Tibial nerve (tissue), 4 donors: ENCODE data around the gene PLK4. TPM values are rescaled to one million over a fixed set of nuclear protein-coding genes. Genes with fewer than 3 reads are reported as not detected.

Experiments used
- DNase-seq, 2 donors: peaks; one replicate each; pipeline ENCODE4 v3.0.0-alpha.2; 2019; ENCODE audit warnings: low spot score in 2 of 2
- H3K27ac ChIP-seq, 4 donors: fragments of 200-600 bp; sonication (generic) in 3 of 4; one replicate each; pipeline ENCODE4 v1.5.1; 2017 to 2019; ENCODE audit warnings: mild to moderate bottlenecking in 1 of 4
- H3K27me3 ChIP-seq, 2 donors: fragments of 200-600 bp; sonication (generic) in 1 of 2; one replicate each; pipeline versions ENCODE4 v1.5.1 to v1.6.0; 2017 to 2019
- H3K36me3 ChIP-seq, 3 donors: fragments of 200-600 bp; sonication (generic); one replicate each; pipeline ENCODE4 v1.5.1; 2018 to 2019
- H3K4me1 ChIP-seq, 4 donors: fragments of 200-600 bp; sonication (generic) in 3 of 4; one replicate each; pipeline ENCODE4 v1.5.1; 2017 to 2019
- H3K4me3 ChIP-seq, 4 donors: fragments of 200-600 bp; sonication (generic) in 3 of 4; one replicate each; pipeline ENCODE4 v1.5.1; 2017 to 2019; ENCODE audit warnings: mild to moderate bottlenecking in 1 of 4, moderate library complexity in 1 of 4
- H3K9me3 ChIP-seq, 4 donors: fragments of 200-600 bp; sonication (generic) in 3 of 4; one replicate each; pipeline ENCODE4 v1.5.1; 2017 to 2019
- EP300 ChIP-seq, 2 donors: sonication (generic); formaldehyde crosslinking; IDR thresholded peaks; one replicate each; pipeline ENCODE4 v1.6.1; 2017; ENCODE audit warnings: antibody characterized with exemption in 2 of 2, mild to moderate bottlenecking in 1 of 2
- POLR2A ChIP-seq, 2 donors: fragments of 450-650 bp; IDR thresholded peaks; one replicate each; pipeline ENCODE4 v1.6.1; 2017; ENCODE audit warnings: antibody characterized with exemption in 2 of 2, mild to moderate bottlenecking in 2 of 2, moderate library complexity in 2 of 2
- WGBS, 2 donors: methylation state at CpG; one replicate each; pipeline ENCODE4 v1.1.5; 2018; 5-methylcytosine and 5-hydroxymethylcytosine counted together
- total RNA-seq, 4 donors: library from RNA; depleted of rRNA; stranded (reverse); fragments of >200 nt; gene quantifications; one replicate each; pipeline ENCODE4 v1.1.0, GENCODE V29; 2016
- TF ChIP-seq, protein P1 (sequence below), 5 experiments: fragments of 200-600 bp in 3 of 5; fragments of 450-650 bp in 2 of 5; sonication (generic) in 3 of 5; IDR thresholded peaks; one replicate each; pipeline ENCODE4 v1.5.1; 2016 to 2019; ENCODE audit warnings: antibody characterized with exemption in 5 of 5, mild to moderate bottlenecking in 3 of 5, moderate library complexity in 2 of 5

The PLK4 gene
- total RNA-seq, 4 donors from 2014 or later = 0.44 to 2.0 (median 0.76) TPM

DNA sequence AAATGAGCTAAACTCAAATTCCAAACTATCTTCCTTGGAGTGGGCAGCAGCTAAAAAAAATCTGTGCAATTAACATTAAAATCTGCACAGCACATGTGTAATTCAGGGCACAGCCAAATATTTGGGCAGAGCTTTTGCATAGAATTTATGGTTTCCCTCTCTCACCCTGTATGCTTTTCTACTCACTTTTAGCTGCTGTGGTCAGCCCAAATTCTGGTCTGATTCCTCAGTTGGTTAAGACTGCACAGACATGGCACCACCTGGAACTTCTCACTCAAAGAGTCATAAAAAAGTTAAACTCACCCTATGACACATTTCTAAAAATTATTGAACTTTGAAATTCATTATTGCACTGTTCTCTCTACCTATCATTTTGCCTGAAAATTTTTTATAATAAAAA is 4.9 kb upstream of the PLK4 start:
- no peaks in the 10 kb centered on the region for H3K9me3 ChIP-seq
- H3K36me3 ChIP-seq = no peaks in the 10 kb centered on the region
- H3K4me3 ChIP-seq = no peak overlapping the region
- DNase-seq = no peak
- H3K27me3 ChIP-seq = no peaks in the 10 kb centered on the region
- TF ChIP-seq POLR2A (IDR thresholded peaks at IDR 0.05) = no peak
- TF ChIP-seq, protein P1, sequence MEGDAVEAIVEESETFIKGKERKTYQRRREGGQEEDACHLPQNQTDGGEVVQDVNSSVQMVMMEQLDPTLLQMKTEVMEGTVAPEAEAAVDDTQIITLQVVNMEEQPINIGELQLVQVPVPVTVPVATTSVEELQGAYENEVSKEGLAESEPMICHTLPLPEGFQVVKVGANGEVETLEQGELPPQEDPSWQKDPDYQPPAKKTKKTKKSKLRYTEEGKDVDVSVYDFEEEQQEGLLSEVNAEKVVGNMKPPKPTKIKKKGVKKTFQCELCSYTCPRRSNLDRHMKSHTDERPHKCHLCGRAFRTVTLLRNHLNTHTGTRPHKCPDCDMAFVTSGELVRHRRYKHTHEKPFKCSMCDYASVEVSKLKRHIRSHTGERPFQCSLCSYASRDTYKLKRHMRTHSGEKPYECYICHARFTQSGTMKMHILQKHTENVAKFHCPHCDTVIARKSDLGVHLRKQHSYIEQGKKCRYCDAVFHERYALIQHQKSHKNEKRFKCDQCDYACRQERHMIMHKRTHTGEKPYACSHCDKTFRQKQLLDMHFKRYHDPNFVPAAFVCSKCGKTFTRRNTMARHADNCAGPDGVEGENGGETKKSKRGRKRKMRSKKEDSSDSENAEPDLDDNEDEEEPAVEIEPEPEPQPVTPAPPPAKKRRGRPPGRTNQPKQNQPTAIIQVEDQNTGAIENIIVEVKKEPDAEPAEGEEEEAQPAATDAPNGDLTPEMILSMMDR (IDR thresholded peaks at IDR 0.05) = no peak
- no peak for TF ChIP-seq EP300 (IDR thresholded peaks at IDR 0.05)
- H3K4me1 ChIP-seq = peaks cover 0 to 10% (median 6%) of the 10 kb centered on the region in 4 donors
- H3K27ac ChIP-seq = no peak overlapping the region

DNA sequence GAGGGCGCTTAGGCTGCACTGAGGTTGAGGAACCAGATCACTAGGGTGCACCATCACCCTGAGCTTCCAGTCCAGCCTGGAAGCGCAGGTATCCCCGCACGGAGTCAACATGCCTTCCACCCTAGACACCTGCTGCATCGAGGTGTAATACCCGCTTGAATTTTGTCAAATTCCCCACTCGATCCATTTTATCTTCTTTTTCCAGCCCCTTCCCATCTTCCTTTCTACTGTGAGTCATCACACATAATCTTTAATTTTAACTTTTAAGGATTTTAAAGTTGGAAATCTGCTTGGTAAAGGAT is 821 bp downstream of the PLK4 start:
- Histone ChIP-seq H3K4me1 (peaks cover 0 to 20% (median 11%) of the 10 kb centered on the region in 4 donors), H3K36me3 (peaks cover 0 to 6% (median 0%) of the 10 kb centered on the region in 3 donors), H3K9me3 (no peaks in the 10 kb centered on the region), H3K27me3 (no peaks in the 10 kb centered on the region), H3K27ac (no peak overlapping the region), H3K4me3 (peak overlapping the region; percentile 59 to 90 (median 74))
- TF ChIP-seq POLR2A (IDR thresholded peaks at IDR 0.05) (no peak), EP300 (IDR thresholded peaks at IDR 0.05) (no peak)
- TF ChIP-seq, protein P1 (IDR thresholded peaks at IDR 0.05) = no peak
- DNase-seq = no peak
- 1 to 3% methylated on average over 6 to 7 of the region's 7 CpGs for WGBS, 2 donors

DNA sequence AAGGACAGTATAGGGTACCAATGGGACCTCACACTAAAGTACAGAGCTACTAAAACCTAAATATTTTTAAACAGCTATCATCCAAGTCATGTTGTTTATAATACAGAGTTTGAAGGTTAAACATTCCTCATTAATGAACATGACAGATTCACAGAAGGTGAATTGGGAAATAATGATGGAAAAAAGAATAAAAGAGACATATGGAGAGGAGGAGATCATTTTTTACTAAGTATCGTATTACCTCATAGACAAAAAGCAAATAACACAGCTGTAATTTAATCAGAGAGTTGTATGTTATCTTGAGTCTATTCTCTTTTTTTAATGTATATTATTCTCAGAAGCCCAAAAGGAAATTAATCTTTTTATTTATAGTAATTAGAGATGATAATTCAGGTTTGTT is 7.9 kb downstream of the PLK4 start:
- no peaks in the 10 kb centered on the region for H3K27me3 ChIP-seq
- WGBS, 2 donors = 94% methylated on average over 1 of the region's 1 CpG

DNA sequence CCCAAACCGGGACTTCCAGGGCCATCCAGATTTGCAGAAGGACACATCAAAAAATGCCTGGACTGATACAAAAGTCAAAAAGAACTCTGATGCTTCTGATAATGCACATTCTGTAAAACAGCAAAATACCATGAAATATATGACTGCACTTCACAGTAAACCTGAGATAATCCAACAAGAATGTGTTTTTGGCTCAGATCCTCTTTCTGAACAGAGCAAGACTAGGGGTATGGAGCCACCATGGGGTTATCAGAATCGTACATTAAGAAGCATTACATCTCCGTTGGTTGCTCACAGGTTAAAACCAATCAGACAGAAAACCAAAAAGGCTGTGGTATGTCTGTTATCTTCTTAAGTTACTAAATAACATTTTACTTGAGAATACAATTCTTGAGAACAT is 9.2 kb downstream of the PLK4 start:
- 51 to 63% methylated on average over 3 of the region's 3 CpGs for WGBS, 2 donors
- no peak overlapping the region for H3K27ac ChIP-seq
- peaks cover 0 to 17% (median 0%) of the 10 kb centered on the region in 3 donors for H3K36me3 ChIP-seq
- TF ChIP-seq EP300 (IDR thresholded peaks at IDR 0.05) = no peak
- TF ChIP-seq, protein P1 (IDR thresholded peaks at IDR 0.05) = no peak
- TF ChIP-seq POLR2A (IDR thresholded peaks at IDR 0.05) = no peak
- no peak overlapping the region for H3K4me3 ChIP-seq
- H3K27me3 ChIP-seq = no peaks in the 10 kb centered on the region
- DNase-seq = no peak
- no peaks in the 10 kb centered on the region for H3K4me1 ChIP-seq
- no peaks in the 10 kb centered on the region for H3K9me3 ChIP-seq

More for the DNA sequence above, 7.9 kb downstream of the PLK4 start:
- Histone ChIP-seq H3K4me3 (no peak overlapping the region), H3K36me3 (peaks cover 0 to 9% (median 0%) of the 10 kb centered on the region in 3 donors), H3K9me3 (no peaks in the 10 kb centered on the region), H3K4me1 (no peaks in the 10 kb centered on the region), H3K27ac (no peak overlapping the region)
- no peak for DNase-seq
- TF ChIP-seq EP300 (IDR thresholded peaks at IDR 0.05) (no peak), POLR2A (IDR thresholded peaks at IDR 0.05) (no peak)
- TF ChIP-seq, protein P1 (IDR thresholded peaks at IDR 0.05) = no peak

DNA sequence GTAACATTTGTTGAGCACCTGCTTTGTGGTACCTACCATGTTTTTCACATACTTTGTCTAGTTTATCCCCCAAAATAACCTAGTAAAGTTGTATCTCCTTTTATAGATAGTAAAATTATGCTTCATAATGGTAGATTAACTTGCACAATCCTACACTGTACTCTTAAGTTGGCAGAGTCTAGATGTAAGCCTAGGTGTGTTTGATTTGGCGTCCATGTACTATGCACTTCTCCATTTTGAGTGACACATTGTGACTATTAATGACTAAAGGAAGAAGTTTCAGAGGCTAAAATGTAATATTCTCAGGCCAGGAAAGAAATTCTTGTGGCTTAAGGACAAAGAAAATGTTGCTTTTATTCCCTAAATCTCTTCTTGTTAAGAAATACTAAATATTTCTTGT is 15.4 kb downstream of the PLK4 start:
- Histone ChIP-seq H3K27ac (no peak overlapping the region), H3K4me3 (no peak overlapping the region), H3K4me1 (no peaks in the 10 kb centered on the region), H3K27me3 (no peaks in the 10 kb centered on the region), H3K36me3 (peaks cover 0 to 11% (median 0%) of the 10 kb centered on the region in 3 donors), H3K9me3 (peaks cover 0 to 4% (median 0%) of the 10 kb centered on the region in 4 donors)
- 90 to 97% methylated on average over 1 of the region's 1 CpG for WGBS, 2 donors
- no peak for DNase-seq
- TF ChIP-seq EP300 (IDR thresholded peaks at IDR 0.05) = no peak
- TF ChIP-seq, protein P1 (IDR thresholded peaks at IDR 0.05) = no peak
- TF ChIP-seq POLR2A (IDR thresholded peaks at IDR 0.05) = no peak
